ENCODE data around the gene FAM228B.

DNA sequence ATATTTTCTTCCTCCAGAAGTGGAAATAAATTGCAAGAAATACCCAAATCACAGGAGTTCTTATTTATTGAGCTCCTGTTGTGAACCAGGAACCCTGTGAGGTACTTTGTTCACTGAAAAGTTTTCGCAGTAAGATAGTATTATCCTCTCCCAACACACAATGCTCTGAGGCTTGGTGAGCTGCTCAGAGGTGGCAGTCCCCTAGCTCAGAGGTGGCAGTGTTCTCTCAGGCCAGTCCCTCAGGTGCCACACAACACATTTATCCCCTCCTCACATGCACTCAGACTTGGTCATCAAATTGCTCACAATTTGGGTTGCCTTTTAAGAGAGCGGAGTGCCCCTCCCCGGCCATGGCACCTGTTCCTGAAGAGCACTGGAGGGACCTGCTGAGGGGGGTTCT, 77.5 kb downstream of the FAM228B start:
- TF ChIP-seq, protein P1, sequence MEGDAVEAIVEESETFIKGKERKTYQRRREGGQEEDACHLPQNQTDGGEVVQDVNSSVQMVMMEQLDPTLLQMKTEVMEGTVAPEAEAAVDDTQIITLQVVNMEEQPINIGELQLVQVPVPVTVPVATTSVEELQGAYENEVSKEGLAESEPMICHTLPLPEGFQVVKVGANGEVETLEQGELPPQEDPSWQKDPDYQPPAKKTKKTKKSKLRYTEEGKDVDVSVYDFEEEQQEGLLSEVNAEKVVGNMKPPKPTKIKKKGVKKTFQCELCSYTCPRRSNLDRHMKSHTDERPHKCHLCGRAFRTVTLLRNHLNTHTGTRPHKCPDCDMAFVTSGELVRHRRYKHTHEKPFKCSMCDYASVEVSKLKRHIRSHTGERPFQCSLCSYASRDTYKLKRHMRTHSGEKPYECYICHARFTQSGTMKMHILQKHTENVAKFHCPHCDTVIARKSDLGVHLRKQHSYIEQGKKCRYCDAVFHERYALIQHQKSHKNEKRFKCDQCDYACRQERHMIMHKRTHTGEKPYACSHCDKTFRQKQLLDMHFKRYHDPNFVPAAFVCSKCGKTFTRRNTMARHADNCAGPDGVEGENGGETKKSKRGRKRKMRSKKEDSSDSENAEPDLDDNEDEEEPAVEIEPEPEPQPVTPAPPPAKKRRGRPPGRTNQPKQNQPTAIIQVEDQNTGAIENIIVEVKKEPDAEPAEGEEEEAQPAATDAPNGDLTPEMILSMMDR (IDR thresholded peaks at IDR 0.05 in 4 of 5, conservative IDR thresholded peaks at IDR 0.05 in 1 of 5): no peak
- no peak for TF ChIP-seq POLR2A (IDR thresholded peaks at IDR 0.05)

Measured in gastrocnemius medialis (tissue), 4 donors.